ENCODE results near the gene KIF3A.

The KIF3A gene

GRCh38 chr5:132737982-132738681 is 786 bp upstream of the KIF3A start:
- DNase-seq (ENCODE audit: low spot score), result no peak
- TF ChIP-seq CTCF (IDR thresholded peaks at IDR 0.05; ENCODE audit: extremely low read depth, insufficient read depth, missing control alignments), result no peak
- in situ Hi-C loops (cut with MboI; ENCODE audit: low pct_unique_long_range_greater_than_20kb, low sequenced_read_pairs, unreplicated experiment), result no loop called here

- no peak for DNase-seq (ENCODE audit: low spot score)
- TF ChIP-seq CTCF (IDR thresholded peaks at IDR 0.05; ENCODE audit: extremely low read depth, insufficient read depth, missing control alignments), result no peak
- in situ Hi-C loops (cut with MboI; ENCODE audit: low pct_unique_long_range_greater_than_20kb, low sequenced_read_pairs, unreplicated experiment), result no loop called here
These were observed 2.7 kb downstream of the KIF3A start for GRCh38 chr5:132734687-132735086.

GRCh38 chr5:132733499-132734148 is 3.7 kb downstream of the KIF3A start:
- TF ChIP-seq CTCF (IDR thresholded peaks at IDR 0.05; ENCODE audit: extremely low read depth, insufficient read depth, missing control alignments), result no peak
- in situ Hi-C loops (cut with MboI; ENCODE audit: low pct_unique_long_range_greater_than_20kb, low sequenced_read_pairs, unreplicated experiment), result no loop called here
- no peak for DNase-seq (ENCODE audit: low spot score)

- in situ Hi-C loops (cut with MboI; ENCODE audit: low pct_unique_long_range_greater_than_20kb, low sequenced_read_pairs, unreplicated experiment), result no loop called here
- no peak for DNase-seq (ENCODE audit: low spot score)
- no peak for TF ChIP-seq CTCF (IDR thresholded peaks at IDR 0.05; ENCODE audit: extremely low read depth, insufficient read depth, missing control alignments)
These were observed 7.5 kb downstream of the KIF3A start for GRCh38 chr5:132729896-132730295.

- TF ChIP-seq CTCF (IDR thresholded peaks at IDR 0.05; ENCODE audit: extremely low read depth, insufficient read depth, missing control alignments), result no peak
- in situ Hi-C loops (cut with MboI; ENCODE audit: low pct_unique_long_range_greater_than_20kb, low sequenced_read_pairs, unreplicated experiment), result no loop called here
- DNase-seq (ENCODE audit: low spot score), result no peak
These were observed 11.6 kb downstream of the KIF3A start for GRCh38 chr5:132725745-132726144.

GRCh38 chr5:132718544-132719312 is 18.6 kb downstream of the KIF3A start:
- no peak for TF ChIP-seq CTCF (IDR thresholded peaks at IDR 0.05; ENCODE audit: extremely low read depth, insufficient read depth, missing control alignments)
- no peak for DNase-seq (ENCODE audit: low spot score)
- in situ Hi-C loops (cut with MboI; ENCODE audit: low pct_unique_long_range_greater_than_20kb, low sequenced_read_pairs, unreplicated experiment), result no loop called here
